H1 (cell line): ENCODE data around the gene USP36. TPM values are rescaled to one million over a fixed set of nuclear protein-coding genes. Genes with fewer than 3 reads are reported as not detected.

Experiments
- ATF3 ChIP-seq: IDR thresholded peaks from 2 replicates; pipeline ENCODE4 v1.6.1; 2011; ENCODE audit warnings: low read depth, mild to moderate bottlenecking, low read length; ENCODE audit not compliant: insufficient read depth
- CHD1 ChIP-seq: IDR thresholded peaks from 2 replicates; pipeline ENCODE4 v1.6.1; 2012; ENCODE audit warnings: low read depth, low read length, improper control_type of control experiment
- CTBP2 ChIP-seq: IDR thresholded peaks from 2 replicates; pipeline ENCODE4 v1.7.0; 2011; ENCODE audit warnings: borderline replicate concordance, mild to moderate bottlenecking, moderate library complexity, mixed read lengths, low read length; ENCODE audit not compliant: insufficient read depth, insufficient read length
- NANOG ChIP-seq: IDR thresholded peaks from 2 replicates; pipeline ENCODE4 v1.6.1; 2011; ENCODE audit warnings: low read length, low read depth, mild to moderate bottlenecking, inconsistent platforms; ENCODE audit not compliant: insufficient read depth, poor library complexity, severe bottlenecking
- POLR2AphosphoS5 ChIP-seq: IDR thresholded peaks from 2 replicates; pipeline ENCODE4 v1.6.1; 2011; ENCODE audit warnings: low read depth, low read length
- RNF2 ChIP-seq: fragments of 200-900, 300-1000 bp; sonication (generic); IDR thresholded peaks from 2 replicates; pipeline ENCODE4 v1.7.1; 2016; ENCODE audit warnings: borderline replicate concordance, low read depth, mild to moderate bottlenecking, antibody characterized with exemption, low read length; ENCODE audit not compliant: poor library complexity, severe bottlenecking; ENCODE audit errors: missing control alignments
- ZNF274 ChIP-seq: IDR thresholded peaks from 2 replicates; pipeline ENCODE4 v1.7.0; 2012; ENCODE audit warnings: low read length, borderline replicate concordance; ENCODE audit errors: extremely low read depth
- polyA plus RNA-seq, 7 experiments: library from polyadenylated mRNA; depleted of rRNA in 3 of 7; stranded (reverse) in 5 of 7; unstranded in 2 of 7; fragments of >200 nt in 5 of 7; fragments of 200-250 nt in 2 of 7; gene quantifications; 1 replicate in 5 of 7; 2 replicates in 1 of 7; 4 replicates in 1 of 7; pipeline versions ENCODE4 v1.2.1 to v1.2.3, GENCODE V29; 2011 to 2013; ENCODE audit warnings: missing spikeins in 2 of 7, mixed read lengths in 2 of 7
- total RNA-seq: library from RNA; stranded (reverse); fragmentation: NEBNext Ultra II Directional; extraction: Animal tissue kit (Norgen Biotek cat#: 25700); gene quantifications from 2 replicates; pipeline ENCODE4 v1.2.1, GENCODE V29; 2021

The USP36 gene
- total and polyA plus RNA-seq, 2 of the 8 experiments (the other 6 are each of a cell fraction or from before 2014, with no cell fraction given): 40.7 to 67.7 TPM

GRCh38 chr17:78854508-78854907 lies 13.9 kb upstream of the USP36 start (continued):
- TF ChIP-seq RNF2: no peak
- no peak for TF ChIP-seq POLR2AphosphoS5
- no peak for TF ChIP-seq CTBP2
- TF ChIP-seq ZNF274: no peak
- TF ChIP-seq NANOG: no peak
- TF ChIP-seq CHD1: no peak
- no peak for TF ChIP-seq ATF3
